GM21526 (cell line): ENCODE data around the gene MCCD1.
A peak's percentile ranks its signal among the peaks of the same experiment; 100 is the strongest.
"Not testable (repeated sequence)": the region's sequence is repeated elsewhere in the genome, so short reads cannot be mapped to it uniquely, and the experiment has no call there.

Experiments used
- ATAC-seq: cut with Tn5 transposase; IDR thresholded peaks from one replicate; pipeline ENCODE4 v1.9.1; 2021; ENCODE audit warnings: moderate library complexity; ENCODE audit not compliant: unreplicated experiment, low FRiP score

The MCCD1 gene

DNA sequence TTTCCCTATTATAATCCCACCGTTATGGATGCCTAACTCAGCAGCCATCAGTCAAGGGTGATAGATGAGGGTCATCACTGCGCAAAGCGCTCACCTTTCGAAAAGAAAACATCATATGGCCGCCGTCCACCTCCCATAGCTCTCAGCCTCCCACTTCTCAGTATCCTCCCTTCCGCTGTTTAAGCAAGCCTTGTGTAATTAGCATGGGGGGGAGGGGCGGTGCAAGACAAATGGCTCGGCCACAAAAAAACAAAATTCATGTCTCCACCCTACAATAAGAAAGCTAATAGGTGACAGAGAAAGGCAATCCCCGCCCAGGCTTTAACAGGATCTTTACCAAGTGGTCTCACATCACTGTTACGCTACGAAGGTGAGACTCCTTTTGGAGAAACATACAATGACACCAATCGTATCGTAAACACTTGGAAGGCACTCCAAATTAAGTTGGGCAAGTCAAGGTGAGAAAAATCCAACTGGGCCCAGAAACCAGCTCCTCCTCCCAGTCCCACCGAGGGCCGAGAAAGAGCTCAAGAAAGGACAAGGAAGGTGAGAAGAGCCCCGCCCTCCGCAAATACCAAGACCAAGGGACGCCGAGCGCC lies 12.4 kb downstream of the MCCD1 start:
- no peak for ATAC-seq

DNA sequence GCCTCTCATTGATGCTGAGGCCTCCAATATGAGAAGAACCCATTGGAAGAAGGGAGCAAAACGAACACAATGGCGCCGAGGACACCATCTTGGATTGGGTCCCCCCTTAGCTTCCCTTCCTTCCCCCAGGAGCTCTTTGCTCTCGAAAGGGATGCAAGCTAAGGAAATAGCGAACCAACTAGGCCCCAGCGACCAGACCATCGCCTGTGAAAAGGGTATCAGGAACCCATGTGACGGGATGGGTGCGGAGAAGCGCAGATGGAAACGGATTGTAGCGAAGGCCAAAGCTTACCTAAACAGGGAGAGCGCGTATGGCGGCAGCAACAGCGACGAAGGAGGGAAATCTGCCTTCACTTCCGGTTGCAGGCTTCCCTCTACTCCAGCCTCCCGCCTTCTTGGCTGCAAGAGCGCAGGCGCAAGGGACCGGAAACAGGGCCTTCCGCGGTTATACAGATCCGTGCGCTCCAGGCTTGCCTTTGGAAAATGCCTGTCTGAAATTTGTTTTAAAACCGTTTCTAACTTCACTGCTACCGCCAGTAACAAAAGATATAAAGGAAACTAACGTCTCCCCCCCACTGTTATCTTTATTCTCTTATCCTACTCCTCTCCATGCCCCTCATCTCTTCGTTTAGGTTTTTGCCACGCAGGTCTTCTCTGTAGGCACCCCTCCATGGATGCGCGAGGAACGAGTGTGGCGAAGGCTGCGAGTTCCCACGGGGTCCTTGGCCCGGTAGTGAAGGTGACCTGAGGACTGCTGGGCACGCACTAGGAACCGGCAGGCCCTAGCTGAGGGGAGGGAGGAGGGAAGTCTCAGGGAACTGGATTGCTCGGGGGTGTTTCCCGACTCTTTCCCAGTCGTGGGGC lies 13.1 kb downstream of the MCCD1 start, which contains the start of gene DDX39B:
Gene DDX39B (minus strand): TSS at position 346 of the 864 bp plus-strand sequence. CDS start 1,471 bp downstream, outside the sequence.
- ATAC-seq, result peak; percentile 43

DNA sequence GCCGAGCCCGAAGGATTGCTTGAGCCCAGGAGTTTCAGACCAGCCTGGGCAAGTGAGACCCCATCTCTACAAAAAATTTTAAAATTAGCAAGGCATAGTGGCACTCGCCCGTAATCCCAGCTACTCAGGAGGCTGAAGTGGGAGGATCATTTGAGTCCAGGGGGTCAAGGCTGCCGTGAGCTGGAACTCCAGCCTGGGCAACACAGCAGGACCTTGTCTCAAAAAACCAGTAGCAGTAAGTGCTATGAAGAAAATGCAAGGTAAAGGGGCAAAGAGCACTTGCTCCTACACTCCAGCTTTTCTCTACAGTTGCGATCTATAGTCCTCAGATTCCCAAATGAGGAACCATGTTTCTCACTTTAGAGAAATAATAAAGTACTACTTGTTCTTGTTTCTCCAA lies 14.9 kb downstream of the MCCD1 start:
- ATAC-seq, result no peak

DNA sequence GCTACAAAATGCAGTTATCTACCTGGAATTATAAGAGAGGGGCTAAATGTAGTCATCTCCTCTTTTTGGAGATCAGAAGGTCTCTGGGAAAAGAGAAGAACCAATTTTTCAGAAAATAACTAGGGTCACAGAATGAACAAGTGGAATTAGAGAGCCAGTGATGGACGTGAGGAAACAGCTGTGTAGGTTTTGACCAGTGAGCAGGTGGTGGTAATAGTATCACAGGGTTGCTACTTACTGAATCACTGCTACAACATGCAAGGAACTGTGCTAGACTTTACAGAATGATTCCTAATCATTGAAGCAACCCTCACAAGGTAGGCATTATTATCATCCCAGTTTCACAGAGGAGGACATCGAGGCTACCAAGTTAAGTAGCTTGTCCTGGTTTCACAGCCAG lies 15.9 kb downstream of the MCCD1 start:
- no peak for ATAC-seq

DNA sequence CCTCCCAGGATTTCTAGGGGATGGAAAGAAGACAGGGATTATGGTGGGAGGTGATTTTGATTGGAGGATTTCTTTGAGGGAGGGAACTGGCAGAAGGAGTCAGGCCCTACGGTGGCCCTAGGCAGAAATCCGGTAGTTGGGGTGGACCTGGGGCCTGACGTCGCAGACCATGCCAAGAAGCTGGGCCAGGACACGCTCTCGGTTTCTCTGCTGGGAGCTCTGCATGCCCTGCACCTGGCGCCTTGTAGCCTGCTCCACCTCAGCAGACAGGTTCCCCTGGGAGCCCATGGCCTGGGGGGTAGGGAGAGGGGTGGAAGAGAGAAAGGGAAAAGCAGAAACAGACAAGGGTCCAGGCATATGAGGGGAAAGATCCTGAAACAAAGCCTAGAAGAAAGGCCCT lies 16.5 kb downstream of the MCCD1 start:
- ATAC-seq, result no peak

DNA sequence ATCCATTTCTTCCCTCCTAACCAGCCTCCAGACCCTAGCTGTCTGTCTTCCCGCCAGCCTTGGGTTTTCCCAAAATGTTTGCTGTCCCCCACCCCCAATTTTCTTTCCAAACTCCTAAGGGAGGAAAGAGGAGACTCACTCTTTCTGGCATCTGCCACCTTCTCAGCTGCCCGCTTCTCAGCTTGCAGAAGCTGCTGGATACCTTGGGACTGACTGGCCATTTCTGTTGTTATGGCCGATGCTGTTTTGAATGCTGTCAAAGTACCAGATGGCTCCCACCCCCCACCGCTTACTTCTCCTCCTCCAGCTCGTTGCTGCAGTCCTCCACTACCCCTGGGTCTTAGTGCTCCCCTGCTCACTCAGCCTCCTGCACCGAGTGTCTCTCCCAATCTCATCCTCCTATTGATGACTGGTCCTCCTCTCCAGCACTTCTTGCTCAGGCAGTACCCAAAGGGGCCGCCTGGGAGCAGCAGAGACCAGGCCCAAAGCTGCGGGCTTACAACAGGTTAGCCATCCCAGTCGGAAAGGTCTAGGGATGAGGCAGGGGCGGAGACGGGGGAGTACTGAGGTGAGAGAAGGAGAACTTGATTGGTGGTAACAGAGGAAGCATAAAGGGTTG lies 17.7 kb downstream of the MCCD1 start, which contains the start of gene ATP6V1G2:
Gene ATP6V1G2 (minus strand): TSS at position 270 of the 619 bp plus-strand sequence. CDS start 49 bp downstream, at position 221.
- ATAC-seq, result no peak

DNA sequence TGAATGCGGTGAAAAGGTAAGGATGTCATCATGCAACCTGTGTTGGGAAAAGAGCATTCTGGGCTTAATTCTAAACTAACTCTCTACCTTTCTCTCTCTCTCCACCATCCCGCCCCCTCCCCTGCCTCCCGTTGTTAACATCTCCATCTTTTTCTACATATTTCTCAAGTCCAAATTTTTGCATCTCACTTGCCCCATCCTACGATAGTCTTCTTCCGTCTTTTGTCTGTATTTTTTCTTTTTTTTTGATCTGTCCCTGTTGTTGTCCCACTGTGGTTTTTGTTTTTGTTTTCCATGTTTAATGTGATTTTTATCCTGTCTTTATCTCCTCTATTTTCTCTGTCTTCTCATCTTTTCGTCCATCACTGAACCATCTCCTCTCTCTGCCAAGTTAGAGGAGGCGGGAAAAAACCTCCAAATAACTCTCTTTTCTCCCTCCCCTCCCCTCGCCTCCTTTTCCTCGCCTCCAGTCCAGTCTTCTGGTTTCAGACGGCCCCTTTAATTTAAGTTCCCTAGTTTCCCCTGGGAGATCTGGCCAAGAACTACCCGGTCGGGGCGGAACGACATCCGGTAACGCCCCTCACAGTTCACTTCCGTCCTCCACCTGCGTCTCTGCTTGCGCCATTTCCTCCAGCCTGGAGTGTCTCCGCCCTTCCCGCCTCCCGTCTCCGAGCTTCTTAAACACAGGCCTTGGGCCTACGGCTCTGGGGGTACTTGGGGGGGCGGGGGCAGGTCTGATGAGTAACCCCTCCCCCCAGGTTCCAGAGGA lies 18.4 kb downstream of the MCCD1 start, which contains the start of gene NFKBIL1:
Gene NFKBIL1 (plus strand): TSS at position 651 of the 769 bp plus-strand sequence. CDS start 87 bp downstream, at position 738.
- ATAC-seq, result peak; percentile 49

DNA sequence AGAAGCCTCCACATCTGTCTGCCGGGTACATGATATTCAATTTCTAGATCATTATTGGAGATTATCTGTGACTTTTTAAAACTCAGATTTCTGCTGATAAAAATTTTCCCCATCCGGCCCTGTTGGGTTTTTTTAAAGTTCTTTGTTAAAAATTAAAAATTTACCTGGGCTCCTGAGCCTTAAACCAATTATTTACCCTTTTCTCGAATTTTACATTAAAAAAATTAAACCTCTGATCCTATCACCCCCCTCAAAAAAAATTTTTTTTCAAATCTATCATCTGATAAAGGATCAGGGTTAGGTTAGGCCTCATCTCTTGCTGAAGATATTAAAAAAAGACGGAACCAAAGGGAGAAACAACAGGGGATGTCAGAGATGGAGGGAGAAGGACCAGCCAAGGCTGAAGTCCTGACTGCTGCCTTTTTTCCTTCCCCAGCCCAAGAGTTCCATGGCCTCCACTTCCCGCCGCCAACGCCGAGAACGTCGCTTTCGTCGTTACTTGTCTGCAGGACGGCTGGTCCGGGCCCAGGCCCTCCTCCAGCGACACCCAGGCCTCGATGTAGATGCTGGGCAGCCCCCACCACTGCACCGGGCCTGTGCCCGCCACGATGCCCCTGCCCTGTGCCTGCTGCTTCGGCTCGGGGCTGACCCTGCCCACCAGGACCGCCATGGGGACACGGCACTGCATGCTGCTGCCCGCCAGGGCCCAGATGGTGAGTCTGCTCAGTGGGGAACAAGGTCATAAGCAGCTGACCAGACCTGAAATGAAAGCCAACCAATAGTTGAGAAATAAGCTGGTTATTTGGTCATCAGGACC lies 19.2 kb downstream of the MCCD1 start:
- ATAC-seq, result no peak

DNA sequence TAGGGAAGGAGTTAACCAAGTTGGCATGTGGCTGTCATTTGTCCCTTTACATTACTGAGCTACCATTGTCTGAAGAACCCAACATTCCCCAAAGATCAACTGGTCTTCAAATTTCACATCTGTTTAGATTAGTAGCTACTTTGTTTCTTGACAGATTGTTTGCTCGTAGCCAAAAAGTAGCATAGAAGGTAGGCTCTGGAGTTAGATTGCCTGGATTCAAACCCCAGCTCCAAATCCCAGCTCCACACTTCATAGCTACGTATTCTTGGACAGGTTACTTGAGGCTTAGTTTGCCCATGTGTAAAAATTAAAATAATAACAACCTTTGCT lies 19.7 kb downstream of the MCCD1 start:
- no peak for ATAC-seq

DNA sequence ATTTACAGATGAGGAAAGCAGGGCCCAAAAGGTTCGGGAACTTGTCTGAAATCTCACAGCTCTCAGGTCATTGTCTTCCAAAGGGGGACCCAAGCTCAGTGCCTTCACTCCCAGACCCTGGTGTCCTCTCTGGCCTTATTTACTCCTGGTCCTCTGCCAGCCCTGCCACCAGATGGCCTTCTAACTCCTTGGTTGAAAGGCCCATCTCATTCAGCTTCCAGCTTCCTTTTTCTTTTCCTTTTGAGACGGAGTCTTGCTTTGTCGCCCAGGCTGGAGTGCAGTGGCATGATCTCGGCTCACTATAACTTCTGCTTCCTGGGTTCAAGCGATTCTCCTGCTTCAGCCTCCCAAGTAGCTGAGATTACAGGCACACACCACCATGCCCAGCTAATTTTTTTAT lies 22.6 kb downstream of the MCCD1 start:
- not testable (repeated sequence) for ATAC-seq

DNA sequence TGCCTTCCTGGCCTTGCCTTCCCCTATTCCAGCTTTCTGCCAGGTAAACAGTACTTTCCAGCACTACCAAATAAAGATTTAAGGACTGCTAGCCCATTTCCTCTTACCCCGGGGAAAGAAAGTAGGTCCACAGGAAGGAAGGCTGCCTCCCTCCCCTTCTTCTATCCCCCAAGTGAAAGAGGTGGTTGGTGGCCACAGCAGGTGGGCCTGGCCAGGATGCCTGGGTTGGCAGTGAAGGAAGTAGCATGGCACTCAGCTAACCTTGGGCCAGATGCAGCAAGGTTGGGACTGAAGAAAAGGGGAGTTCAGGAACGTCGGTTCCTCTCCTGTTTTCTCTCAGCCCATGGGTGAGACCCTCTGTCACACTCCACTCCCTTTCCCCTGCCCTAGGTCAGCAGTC lies 27.5 kb downstream of the MCCD1 start:
- ATAC-seq, result no peak

DNA sequence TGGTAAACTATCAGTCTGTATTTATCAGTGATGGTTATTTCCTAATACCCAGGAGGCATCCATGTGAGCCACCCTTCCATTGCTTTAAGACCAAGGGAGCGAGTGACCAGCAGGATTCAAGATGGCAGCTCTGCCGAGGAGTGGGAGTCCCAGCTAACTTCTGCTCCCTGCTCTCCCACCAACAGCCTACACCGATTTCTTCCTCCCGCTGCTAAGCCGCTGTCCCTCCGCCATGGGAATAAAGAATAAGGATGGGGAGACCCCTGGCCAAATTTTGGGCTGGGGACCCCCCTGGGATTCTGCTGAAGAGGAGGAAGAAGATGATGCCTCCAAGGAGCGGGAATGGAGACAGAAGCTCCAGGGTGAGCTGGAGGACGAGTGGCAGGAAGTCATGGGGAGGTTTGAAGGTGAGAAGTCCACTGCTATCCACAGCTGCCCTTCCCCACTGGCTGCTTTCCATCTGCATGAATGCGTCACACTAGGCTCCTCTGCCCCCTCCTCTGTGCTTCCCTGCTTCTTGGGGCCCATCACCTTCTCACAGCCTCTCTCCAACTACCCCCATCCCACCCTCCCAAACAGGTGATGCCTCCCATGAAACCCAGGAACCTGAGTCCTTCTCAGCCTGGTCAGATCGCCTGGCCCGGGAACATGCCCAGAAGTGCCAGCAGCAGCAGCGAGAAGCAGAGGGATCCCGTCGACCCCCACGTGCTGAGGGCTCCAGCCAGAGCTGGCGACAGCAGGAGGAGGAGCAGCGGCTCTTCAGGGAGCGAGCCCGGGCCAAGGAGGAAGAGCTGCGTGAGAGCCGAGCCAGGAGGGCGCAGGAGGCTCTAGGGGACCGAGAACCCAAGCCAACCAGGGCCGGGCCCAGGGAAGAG lies 28.9 kb downstream of the MCCD1 start:
- no peak for ATAC-seq

DNA sequence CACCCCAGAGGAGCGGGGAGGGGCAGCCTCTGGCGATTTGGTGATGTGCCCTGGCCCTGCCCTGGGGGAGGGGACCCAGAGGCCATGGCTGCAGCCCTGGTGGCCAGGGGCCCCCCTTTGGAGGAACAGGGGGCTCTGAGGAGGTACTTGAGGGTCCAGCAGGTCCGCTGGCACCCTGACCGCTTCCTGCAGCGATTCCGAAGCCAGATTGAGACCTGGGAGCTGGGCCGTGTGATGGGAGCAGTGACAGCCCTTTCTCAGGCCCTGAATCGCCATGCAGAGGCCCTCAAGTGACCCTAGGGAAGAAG lies 29.5 kb downstream of the MCCD1 start:
- no peak for ATAC-seq

DNA sequence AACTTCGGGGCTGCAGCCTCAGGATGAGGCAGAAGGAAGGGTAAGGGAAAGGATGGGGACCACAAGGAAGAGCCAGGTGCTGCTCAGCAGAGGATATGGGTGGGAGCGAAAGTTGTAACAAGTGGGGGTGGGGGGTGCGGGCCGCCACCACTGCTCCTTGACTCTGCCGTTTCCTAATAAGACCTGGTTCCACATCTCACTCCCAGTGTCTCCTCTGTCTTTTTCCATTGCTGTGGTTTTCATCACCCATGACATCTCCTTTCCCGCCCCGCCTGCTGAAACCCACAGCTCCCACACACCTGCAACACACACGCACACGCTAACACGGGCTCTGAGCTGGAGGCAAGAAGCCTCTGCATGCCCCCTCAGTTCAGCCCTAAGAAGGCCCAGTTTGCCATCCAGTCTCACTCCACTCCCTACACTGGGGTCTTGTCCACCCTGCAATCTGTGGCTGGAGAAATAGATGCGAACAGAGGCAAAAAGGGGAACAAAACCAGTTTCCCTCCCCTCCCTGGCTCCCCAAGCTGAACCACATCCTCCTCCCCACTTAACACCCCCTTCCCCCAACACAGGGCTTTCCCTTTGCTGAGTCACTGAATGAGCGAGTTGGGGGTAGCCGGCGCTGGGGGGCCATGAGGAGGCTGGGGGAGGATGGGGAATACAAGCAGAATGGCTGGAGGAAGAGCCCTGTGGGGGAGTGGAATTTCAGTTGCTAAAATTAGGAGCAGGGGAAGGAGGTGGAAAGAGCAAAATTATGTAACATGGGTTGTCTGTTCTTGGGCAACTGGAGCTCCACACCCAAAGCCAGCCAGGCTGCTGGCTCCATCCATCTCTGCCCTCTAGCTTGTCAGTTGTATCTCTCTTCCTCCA lies 30.1 kb downstream of the MCCD1 start:
- ATAC-seq, result no peak

DNA sequence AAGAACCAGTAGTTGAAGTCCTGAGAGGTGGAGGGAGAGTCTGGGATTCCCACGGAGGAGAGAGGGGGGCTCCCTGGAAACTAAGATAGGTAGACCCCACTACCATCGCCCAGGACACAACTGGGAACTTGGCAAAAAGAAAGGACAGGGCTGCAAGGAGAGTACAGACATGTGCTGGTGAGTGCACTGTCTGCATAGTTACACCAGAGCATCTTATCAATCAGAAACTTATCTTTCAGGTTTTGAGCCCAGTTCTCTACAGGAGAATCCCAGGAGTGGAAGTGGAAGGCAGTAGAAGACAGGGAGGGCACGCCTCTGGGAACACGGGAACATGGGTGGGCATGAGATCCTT lies 30.8 kb downstream of the MCCD1 start:
- no peak for ATAC-seq

DNA sequence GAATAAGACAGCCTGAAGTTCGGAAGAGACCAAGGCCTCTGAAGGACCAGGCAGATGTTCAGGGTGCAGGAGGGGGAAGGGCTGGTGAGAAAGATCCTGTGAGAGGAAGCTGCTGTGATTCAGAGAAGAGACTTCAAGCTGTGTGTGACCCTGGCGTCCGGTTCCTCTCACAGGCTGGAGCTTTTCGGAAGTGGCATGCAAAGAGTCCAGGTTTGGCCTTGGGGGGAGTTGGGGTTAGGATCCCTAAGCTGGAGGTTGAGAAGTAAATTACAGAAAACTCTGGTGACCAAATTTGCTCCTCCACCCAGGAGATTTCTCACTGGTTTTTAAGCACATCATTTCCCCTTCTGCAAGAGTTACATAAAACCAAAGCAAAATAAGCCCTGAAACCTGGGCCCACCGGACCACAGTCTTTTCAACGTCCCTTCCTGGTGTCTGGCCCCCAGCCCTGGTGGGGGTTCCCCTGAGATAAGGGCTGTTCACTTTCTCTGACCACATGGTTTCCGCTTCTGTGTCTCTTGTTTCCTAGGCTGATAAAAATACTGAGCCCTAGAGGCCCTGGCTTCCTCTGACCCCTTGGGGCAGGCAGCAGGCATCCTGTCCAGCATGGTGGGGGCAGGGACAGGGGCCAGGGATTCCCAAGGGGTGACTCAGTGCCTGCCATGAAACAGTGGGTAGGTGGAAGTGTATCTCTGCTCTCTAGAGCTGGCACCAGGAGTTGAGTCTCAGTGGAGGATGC lies 31.4 kb downstream of the MCCD1 start:
- peak; percentile 45 for ATAC-seq

DNA sequence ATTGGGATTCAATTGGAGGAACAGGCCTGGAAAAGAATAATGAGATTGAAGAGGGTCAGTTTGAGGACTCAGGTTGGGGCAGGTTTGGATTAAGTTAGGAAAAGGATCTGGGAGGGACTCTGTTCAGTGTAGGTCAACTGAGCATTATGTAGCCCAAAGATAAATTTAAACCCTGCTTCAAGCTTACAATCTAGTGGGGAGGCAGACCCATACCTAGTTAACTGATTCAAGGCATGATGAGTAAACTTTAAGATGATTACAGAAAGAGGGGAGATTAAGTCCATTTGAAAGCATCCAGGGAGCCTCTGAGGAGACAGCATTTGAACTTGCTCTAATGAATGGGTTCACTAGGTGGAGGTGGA lies 31.9 kb downstream of the MCCD1 start:
- ATAC-seq, result no peak
